OCI-LY7 (cell line): Measurements from ENCODE around the gene GALNT10. TPM values are rescaled to one million over a fixed set of nuclear protein-coding genes. Genes with fewer than 3 reads are reported as not detected.

ENCODE experiments used
- BruUV-seq: library from RNA; stranded (reverse); fragments of 400-500 nt; replicated peaks from 2 replicates; lab custom pipeline; 2021; lab: Mats Ljungman, UMichigan
- CTCF ChIA-PET: fragments of 300-600 bp; sonication (Branson Sonifier 250); formaldehyde crosslinking; loops from one replicate; lab custom pipeline; 2022; ENCODE audit warnings: antibody characterized with exemption; ENCODE audit not compliant: unreplicated experiment; lab: Charles Lee
- POLR2A ChIA-PET: fragments of 300-600 bp; sonication (Branson Sonifier 250); formaldehyde crosslinking; loops from one replicate; lab custom pipeline; 2022; ENCODE audit warnings: antibody characterized with exemption; lab: Charles Lee
- DNase-seq: peaks from one replicate; pipeline ENCODE4 v3.0.0-alpha.2; 2015; ENCODE audit warnings: low spot score
- H2AFZ ChIP-seq: fragments of 200-600 bp; sonication (generic), shearing (Covaris generic); 2 replicates; pipeline ENCODE4 v1.6.1; 2014; ENCODE audit warnings: mild to moderate bottlenecking, antibody characterized with exemption, low read length, moderate library complexity
- H3K27ac ChIP-seq: fragments of 200-600 bp; sonication (generic); 2 replicates; pipeline ENCODE4 v1.5.1; 2014; ENCODE audit warnings: mixed run types, low read depth, mild to moderate bottlenecking, moderate library complexity, low read length, inconsistent platforms; ENCODE audit not compliant: poor library complexity, severe bottlenecking
- H3K36me3 ChIP-seq: fragments of 200-600 bp; sonication (generic); 2 replicates; pipeline ENCODE4 v1.6.1; 2014; ENCODE audit warnings: mild to moderate bottlenecking, antibody characterized with exemption, low read length, moderate library complexity, mixed read lengths; ENCODE audit not compliant: insufficient read depth
- H3K4me1 ChIP-seq: fragments of 200-600 bp; sonication (generic); 2 replicates; pipeline ENCODE4 v1.5.1; 2014; ENCODE audit warnings: mild to moderate bottlenecking, low read length; ENCODE audit not compliant: insufficient read depth, poor library complexity, severe bottlenecking
- H3K4me2 ChIP-seq: fragments of 200-600 bp; sonication (generic); 2 replicates; pipeline ENCODE4 v1.6.1; 2014; ENCODE audit warnings: mild to moderate bottlenecking, low read length
- H3K4me3 ChIP-seq: fragments of 200-600 bp; sonication (generic); 2 replicates; pipeline ENCODE4 v1.5.1; 2014; ENCODE audit warnings: mild to moderate bottlenecking, low read depth, low read length; ENCODE audit not compliant: poor library complexity, severe bottlenecking
- H3K79me2 ChIP-seq: fragments of 200-600 bp; sonication (generic); 2 replicates; pipeline ENCODE4 v1.6.1; 2016; ENCODE audit warnings: low read depth, mild to moderate bottlenecking, low read length, moderate library complexity, mixed read lengths; ENCODE audit not compliant: insufficient read depth
- H3K9me2 ChIP-seq: fragments of 200-600 bp; sonication (generic); 2 replicates; pipeline ENCODE4 v1.6.1; 2016; ENCODE audit warnings: mild to moderate bottlenecking, low read length, mixed read lengths; ENCODE audit not compliant: insufficient read depth
- H3K9me3 ChIP-seq: fragments of 200-600 bp; sonication (generic); 2 replicates; pipeline ENCODE4 v1.6.1; 2014; ENCODE audit warnings: mild to moderate bottlenecking, mixed run types, low read length, mixed read lengths
- H4K20me1 ChIP-seq: fragments of 200-600 bp; sonication (generic); 2 replicates; pipeline ENCODE4 v1.6.1; 2014; ENCODE audit warnings: mild to moderate bottlenecking, antibody characterized with exemption, low read length, moderate library complexity, mixed read lengths; ENCODE audit not compliant: insufficient read depth
- CTCF ChIP-seq: fragments of 200-600 bp; sonication (generic); conservative IDR thresholded peaks from 2 replicates; pipeline ENCODE4 v1.5.1; 2014; ENCODE audit warnings: mild to moderate bottlenecking, antibody characterized with exemption, low read length, moderate library complexity, mixed read lengths
- EZH2phosphoT487 ChIP-seq: fragments of 200-600 bp; sonication (generic); IDR thresholded peaks from 2 replicates; pipeline ENCODE4 v1.6.1; 2018; ENCODE audit warnings: low read depth, borderline replicate concordance, mild to moderate bottlenecking, mixed run types, antibody characterized with exemption, low read length, moderate library complexity, mixed read lengths
- intact Hi-C: fragments of 100-400 bp; cut with micrococcal nuclease; formaldehyde crosslinking; loops from one replicate; pipeline ENCODE4 v1.10.0; 2022; ENCODE audit not compliant: unreplicated experiment
- total RNA-seq, 2 experiments: library from RNA; depleted of rRNA in 1 of 2; stranded (reverse); fragments of >200 nt in 1 of 2; shearing (Covaris generic) in 1 of 2; gene quantifications; 2 replicates each; pipeline ENCODE4 v1.2.3, GENCODE V29; 2014 to 2022

The GALNT10 gene
- total RNA-seq, 2 experiments from 2014 or later = 7.3 to 20.6 TPM

GRCh38 chr5:154174091-154174490 is 16.4 kb upstream of the GALNT10 start:
- H4K20me1 ChIP-seq = no peaks in the 10 kb centered on the region
- intact Hi-C loops = no loop called here
- H2AFZ ChIP-seq = no peak overlapping the region
- no peak for DNase-seq
- H3K4me1 ChIP-seq = no peaks in the 10 kb centered on the region
- ChIA-PET CTCF (interaction anchor here (0.6 kb wide), 1 partner anchor 9 kb away, joined by 6 read pairs; no protein-coding TSS in a partner anchor), POLR2A (interaction anchor here (0.6 to 1.8 kb wide), 3 partner anchors 10 to 106 kb away, joined by 3 to 5 read pairs (median 3); no protein-coding TSS in a partner anchor)
- no peaks in the 10 kb centered on the region for H3K36me3 ChIP-seq
- H3K4me2 ChIP-seq = no peak overlapping the region
- H3K4me3 ChIP-seq = no peak overlapping the region
- no TSS peak for BruUV-seq
- no peaks in the 10 kb centered on the region for H3K9me2 ChIP-seq
- no peaks in the 10 kb centered on the region for H3K79me2 ChIP-seq
- no peaks in the 10 kb centered on the region for H3K9me3 ChIP-seq
- TF ChIP-seq EZH2phosphoT487 (no peak), CTCF (no peak)
- H3K27ac ChIP-seq = no peak overlapping the region

- ChIA-PET CTCF (no interaction called here), POLR2A (interaction anchor here (0.8 kb wide), 1 partner anchor 140 kb away, joined by 3 read pairs; no protein-coding TSS in a partner anchor)
- no TSS peak for BruUV-seq
- H3K4me1 ChIP-seq = no peaks in the 10 kb centered on the region
- no peaks in the 10 kb centered on the region for H3K79me2 ChIP-seq
- no peak overlapping the region for H3K27ac ChIP-seq
- H3K36me3 ChIP-seq = no peaks in the 10 kb centered on the region
- H3K9me3 ChIP-seq = no peaks in the 10 kb centered on the region
- TF ChIP-seq CTCF (no peak), EZH2phosphoT487 (no peak)
- intact Hi-C loops = no loop called here
- no peak overlapping the region for H2AFZ ChIP-seq
- no peaks in the 10 kb centered on the region for H4K20me1 ChIP-seq
- H3K4me2 ChIP-seq = no peak overlapping the region
- H3K4me3 ChIP-seq = no peak overlapping the region
- DNase-seq = no peak
- no peaks in the 10 kb centered on the region for H3K9me2 ChIP-seq
Observed at GRCh38 chr5:154176181-154176580, 14.4 kb upstream of the GALNT10 start.

GRCh38 chr5:154178661-154179060 is 11.9 kb upstream of the GALNT10 start:
- no peaks in the 10 kb centered on the region for H3K4me1 ChIP-seq
- no peaks in the 10 kb centered on the region for H3K36me3 ChIP-seq
- BruUV-seq = no TSS peak
- H4K20me1 ChIP-seq = no peaks in the 10 kb centered on the region
- CTCF ChIA-PET = no interaction called here
- TF ChIP-seq EZH2phosphoT487 (no peak), CTCF (no peak)
- POLR2A ChIA-PET = interaction anchor here (0.6 kb wide), 1 partner anchor 40 kb away, joined by 6 read pairs; no protein-coding TSS in a partner anchor
- H3K27ac ChIP-seq = no peak overlapping the region
- H3K4me3 ChIP-seq = no peak overlapping the region
- H3K9me3 ChIP-seq = no peaks in the 10 kb centered on the region
- H3K4me2 ChIP-seq = no peak overlapping the region
- H2AFZ ChIP-seq = no peak overlapping the region
- no peaks in the 10 kb centered on the region for H3K9me2 ChIP-seq
- no peaks in the 10 kb centered on the region for H3K79me2 ChIP-seq
- intact Hi-C loops = no loop called here
- DNase-seq = no peak
